SW 1271 (cell line): ENCODE results near the gene FIBCD1.

Experiments used
- DNase-seq, 2 experiments: peaks; one replicate each; lab custom pipeline; 2025; lab: John Stamatoyannopoulos, UW

The FIBCD1 gene

DNA sequence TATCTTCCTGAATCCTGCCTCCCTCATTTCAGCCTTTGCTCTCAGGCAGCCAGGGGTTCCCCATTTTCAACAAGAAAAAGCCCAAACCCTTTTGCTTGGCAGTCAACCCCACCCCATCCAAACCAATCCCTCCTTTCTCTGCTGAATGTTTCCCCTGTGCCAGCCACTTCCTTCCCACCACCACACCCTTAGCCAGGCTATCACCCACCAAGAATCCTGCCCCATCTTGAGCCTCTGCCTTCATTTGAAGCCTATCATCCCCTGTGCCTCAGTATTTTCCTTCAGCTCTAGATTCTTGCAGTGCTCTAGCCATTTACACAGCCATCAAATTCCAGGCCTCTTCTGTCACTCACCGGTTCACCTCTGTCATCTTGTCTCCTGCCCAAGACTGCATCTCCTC is 15.3 kb upstream of the FIBCD1 start:
- DNase-seq = no peak

DNA sequence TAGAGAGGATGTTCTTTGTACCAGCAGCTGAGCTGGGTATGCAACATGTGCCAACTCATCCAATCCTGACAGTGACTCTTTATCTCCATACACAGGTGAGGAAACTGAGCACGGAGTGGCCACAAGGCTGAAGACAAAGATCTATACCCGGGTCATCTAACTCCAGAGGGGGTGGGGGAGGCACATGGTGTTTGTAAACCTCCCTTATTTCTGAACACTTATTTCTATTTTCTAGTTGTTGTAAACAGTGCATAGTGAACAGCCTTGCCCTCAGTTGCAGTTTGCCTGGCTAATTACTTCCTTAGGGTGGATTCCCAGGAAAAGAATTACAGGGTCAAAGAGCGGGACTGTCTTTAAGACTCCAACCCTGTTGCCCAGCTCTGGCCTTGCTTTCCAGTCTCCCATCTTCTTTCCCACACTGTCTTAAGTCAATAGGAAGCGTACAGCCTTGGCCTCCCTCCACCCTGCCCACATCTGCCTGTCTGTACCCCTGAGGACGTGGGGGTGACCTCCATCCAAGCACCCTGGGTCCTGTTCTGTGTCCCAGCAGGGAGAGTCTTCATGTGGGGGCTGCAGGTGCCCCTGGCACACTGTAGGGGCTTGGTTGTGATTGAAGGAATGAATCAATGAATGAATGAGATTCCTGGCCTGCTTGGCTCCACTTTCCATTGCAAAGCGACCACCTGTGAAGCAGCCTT is 13.2 kb upstream of the FIBCD1 start:
- DNase-seq = no peak

DNA sequence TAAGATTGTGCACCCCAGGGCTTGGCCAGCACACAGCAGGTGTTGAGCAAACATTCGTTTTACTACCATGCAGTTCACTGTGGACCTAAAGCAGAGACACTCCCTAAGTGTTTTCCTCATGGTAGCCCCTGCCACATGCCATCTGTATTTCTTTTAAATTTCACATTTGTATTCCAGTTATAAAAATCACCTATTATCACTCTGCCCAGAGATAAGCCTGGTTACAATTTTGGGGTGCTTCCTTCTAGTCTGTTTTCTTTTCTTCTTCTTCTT is 10.9 kb upstream of the FIBCD1 start:
- no peak for DNase-seq

DNA sequence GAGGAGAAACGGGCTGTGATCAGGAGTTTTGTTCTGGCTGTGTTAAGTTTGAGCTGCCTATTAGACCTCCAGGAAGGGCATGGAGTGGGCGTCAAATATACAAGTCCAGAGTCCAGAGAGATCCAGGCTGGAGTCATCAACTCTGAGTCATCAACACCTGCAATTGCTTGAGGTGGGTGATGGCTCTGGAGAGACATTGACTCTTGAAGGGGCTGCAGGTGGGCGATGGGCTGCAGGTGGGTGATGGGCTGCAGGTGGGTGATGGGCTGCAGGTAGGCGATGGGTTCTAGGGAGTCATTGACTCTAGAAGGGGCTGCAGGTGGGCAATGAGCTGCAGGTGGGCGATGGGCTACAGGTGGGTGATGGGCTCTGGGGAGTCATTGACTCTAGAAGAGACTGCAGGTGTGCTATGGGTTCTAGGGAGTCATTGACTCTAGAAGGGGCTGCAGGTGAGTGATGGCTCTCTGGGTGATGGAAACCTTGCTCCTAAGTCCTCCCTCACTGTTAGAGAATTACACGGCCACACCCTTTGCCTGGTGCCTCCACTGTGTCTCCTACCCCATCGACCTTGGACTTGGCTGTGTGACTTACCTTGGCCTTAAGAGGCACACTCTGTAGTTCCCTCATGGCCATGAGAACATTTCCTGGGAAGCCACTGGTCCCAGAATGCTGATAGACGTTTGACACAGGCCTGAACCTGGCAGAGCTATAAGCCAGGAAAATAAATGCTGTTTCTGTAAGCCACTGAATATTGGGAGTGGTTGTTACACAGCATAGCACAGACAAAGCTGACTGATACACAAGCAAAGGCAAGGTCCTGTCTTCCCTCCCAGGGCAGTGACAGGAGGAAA is 10.4 kb upstream of the FIBCD1 start:
- no peak for DNase-seq

DNA sequence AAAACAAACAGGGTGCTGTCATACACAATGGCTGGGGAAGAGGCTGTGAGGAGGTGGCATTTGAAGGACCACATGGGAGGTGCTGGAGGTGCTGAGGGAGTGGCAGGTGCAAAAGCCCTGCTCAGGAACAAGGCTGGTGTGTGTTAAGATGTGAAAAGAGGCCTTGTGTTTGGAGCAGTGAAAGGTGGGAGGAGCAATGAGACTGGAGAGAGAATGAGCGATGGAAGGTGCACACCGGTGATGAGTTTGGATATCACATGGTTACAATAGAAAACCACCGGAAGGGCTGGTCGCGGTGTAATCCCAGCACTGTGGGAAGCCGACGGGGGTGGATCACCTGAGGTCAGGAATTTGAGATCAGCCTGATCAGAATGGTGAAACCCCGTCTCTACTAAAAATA is 9.2 kb upstream of the FIBCD1 start:
- no peak for DNase-seq

DNA sequence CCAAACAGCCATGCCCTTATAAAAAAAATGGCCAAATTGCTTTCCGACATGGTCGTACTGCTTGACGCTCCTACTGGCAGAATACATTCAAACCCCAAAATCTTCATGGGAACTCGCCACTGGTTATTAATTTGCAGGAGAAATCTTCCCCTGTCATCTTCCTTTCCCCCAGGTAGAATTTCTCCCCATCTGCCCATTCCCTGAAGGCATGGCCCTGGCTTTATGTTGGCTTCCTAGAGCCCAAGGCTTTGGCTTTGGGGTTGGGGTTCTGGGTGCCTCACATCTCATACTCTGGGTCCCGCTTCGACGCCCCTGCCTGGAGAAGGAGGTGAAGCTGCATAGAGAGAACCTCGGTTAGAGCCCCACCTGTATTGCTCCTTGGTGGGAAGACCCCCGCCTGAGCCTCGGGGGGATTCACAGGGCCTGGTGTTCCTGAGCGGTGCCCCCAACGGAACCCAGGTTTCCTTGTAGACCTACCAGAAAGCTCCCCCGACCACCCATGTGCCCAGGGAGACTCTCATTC is 8.6 kb upstream of the FIBCD1 start:
- no peak for DNase-seq

DNA sequence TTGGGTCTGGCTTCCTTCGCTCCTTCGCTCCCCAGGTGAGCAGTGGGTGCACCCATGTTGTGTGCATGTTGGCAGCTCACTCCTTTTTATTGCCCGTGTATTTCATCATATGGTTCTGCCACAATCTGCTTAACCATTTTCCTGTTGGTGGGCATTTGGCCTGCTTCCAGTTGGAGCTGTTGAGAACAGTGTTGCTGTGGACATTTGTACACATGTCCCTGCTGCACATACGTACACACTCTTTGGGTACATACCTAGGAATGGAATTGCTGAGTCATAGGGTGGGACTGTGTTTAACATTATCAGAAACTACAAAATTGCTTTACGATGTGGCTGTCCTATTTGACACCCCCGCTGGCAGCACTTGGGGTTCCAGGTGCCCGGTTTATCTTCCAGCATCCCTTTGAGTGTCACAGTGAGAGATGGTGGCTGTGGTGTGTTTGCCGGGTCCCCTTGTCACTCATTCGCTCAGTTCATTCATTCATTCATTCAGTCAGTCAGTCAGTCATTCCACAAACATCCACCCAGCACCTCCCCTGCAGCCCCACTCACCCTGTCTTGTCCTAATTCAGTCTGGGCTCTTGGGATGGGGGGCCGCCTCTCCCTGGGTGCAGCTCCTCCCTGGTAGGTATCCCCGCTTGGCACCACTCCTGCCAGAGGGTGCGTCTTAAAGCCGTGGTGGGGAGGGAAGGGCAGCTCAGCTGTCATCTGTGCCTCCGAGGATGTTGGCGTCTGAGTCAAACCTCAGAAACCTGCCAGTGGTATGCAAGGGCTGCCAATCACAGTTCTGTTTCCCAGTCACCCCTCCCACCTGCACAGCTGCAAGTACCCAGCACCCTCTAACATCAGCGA is 7.9 kb upstream of the FIBCD1 start:
- DNase-seq = no peak

DNA sequence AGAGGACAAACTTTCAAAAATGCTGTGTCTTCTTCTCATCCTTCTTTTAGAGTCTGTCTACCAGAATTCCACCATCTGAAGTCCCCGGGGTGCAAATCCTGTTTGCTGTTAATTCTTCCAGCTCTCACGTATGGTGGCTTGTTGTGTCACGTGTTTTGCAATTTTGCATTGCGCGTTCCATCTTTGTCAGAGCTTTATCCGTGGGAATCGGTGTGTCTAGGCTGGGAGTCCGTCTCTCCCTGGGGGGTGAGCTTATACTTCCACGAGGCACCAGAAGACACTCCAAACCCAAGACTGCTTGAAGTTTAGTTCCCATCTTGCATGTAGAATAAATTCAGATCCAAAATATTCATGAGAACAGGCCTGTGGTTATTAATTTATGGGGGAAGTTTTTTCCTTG is 6.1 kb upstream of the FIBCD1 start:
- no peak for DNase-seq

DNA sequence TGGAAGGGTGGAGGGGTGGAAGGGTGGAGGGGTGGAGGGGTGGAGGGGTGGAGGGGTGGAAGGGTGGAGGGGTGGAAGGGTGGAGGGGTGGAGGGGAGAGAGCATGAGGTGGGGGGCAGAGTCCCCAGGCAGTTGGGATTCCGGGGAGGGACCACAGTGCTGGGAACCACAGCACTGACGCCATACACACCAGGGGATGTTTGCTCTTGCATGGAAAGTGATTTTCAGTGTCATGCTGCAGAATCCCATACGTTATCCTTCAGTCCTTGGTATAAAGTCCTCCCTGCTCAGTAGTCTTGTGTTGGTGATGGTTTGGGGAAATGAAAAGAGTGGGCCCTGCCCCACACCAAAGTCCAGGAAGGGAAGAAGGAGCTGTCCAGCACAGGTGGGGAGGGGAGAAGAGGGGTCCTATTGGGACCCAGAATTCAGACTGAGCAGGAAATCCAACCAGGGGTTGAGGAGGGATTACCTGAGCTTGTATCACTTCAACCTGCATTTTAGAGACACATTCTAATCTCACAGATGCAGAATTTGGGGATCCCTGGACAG is 5.5 kb upstream of the FIBCD1 start:
- no peak for DNase-seq

DNA sequence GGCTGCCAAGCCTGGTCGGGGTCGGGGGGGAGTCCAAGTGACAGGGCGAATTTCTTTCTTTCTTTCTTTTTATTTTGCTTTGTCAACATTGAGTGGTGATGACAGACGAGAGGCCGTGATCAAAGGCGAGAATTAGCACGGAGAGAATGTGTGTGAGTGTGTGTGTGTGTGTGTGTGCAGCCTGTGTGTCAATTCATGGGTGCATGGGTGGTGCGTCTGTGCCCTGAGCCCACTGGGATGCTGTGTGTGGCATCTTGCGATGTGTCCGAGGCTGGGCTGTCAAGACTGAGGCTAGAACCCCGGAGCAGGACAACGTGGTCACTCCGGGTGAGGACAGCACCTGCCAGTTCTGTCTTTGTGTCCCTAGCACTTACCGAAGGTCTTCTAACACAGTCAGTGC is 4.7 kb upstream of the FIBCD1 start:
- no peak for DNase-seq

DNA sequence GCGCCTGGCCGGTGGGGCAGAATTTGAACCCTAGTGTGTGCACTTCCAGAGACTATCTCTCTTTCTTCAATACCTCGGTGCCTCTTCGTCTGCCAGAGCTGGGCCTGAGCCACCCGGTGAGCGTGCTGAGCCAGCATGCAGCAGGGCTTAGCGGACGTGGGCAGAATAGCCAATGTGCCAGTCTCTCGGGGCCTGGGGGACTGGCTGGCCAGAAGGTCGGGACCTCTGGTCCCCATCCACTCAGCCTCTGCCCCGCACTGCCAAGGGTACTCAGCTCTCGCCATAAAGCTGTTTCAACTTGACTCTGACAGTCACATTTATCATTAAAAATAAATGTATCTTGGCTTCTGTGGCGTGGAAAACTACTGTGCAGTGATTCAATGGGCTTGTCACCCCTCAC is 4.2 kb upstream of the FIBCD1 start:
- no peak for DNase-seq

DNA sequence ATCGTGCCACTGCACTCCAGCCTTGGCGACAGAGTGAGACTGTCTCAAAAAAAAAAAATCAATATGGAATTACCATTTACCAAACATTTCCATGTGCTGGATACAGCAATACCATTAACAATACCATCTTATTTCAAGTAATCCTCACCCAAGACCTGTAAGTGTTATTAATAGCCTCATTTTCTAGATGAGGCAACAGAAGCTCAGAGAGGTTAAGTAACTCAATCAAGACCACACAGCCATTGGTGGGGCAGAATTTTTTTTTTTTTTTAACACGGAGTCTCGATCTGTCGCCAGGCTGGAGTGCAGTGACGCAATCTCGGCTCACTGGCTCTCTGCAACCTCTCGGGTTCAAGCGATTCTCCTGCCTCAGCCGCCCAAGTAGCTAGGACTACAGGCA is 3.6 kb upstream of the FIBCD1 start:
- no peak for DNase-seq

DNA sequence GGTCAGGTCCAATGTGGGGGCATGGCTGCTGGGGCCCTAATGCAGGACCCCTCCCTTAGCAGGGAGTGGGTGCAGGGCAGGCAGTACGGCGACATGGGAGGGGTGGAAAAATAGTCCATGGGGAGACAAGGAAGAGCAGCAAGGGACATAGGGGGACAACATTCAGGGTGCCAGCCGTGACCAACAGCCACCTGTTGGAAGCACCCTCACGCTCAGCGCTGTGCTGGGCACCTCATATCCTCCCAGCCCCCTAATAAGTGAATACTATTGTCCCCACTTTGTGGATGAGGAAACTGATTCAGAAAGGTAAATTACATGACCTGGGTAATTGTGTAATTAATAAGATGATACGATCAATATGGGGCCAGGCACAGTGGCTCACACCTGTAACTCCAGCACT is 3.0 kb upstream of the FIBCD1 start:
- DNase-seq = no peak

DNA sequence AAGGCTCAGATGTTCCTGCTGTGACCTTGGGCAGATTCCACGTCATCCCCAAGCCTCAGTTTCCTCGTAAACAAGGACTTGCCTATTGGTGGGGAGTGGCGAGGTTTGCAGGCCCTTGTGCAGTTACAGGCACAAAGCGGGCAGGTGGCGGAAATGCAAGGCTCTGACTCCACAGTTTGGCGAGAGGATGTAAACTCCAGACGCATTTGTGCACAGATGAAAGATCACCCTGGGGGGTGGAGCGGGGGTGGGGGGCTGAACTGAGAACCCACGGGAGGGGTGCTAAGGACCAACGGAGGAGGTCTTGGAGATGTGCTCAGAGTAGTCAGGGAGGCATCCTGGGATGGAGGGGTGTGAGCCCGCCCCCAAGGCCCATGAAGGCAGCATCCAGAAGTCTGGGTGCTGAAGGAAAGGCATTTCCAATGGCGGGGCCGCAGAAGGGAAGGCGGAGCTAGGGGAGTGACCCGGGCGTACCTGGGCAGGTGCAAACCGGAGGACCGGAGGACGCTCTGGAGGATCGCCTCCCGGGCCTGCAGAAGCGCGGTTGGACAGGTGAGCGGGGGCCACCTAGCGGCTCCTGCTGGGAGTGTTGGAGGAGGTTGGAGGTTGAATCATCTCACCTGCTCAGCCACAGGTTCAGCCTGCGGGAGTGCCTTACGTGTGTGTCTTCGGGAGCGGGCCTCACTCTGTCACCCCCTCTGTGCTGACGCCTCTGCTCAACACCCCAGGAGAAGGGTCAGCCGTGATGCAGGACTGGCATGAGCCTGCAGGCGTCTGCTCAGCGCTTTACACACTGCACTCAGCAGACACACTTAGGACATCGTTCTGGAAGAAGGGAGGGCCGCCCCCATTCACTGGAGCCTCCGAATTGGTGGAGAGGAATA is 1.9 kb upstream of the FIBCD1 start:
- DNase-seq = peak in 1 of 2 experiments; percentile 52

DNA sequence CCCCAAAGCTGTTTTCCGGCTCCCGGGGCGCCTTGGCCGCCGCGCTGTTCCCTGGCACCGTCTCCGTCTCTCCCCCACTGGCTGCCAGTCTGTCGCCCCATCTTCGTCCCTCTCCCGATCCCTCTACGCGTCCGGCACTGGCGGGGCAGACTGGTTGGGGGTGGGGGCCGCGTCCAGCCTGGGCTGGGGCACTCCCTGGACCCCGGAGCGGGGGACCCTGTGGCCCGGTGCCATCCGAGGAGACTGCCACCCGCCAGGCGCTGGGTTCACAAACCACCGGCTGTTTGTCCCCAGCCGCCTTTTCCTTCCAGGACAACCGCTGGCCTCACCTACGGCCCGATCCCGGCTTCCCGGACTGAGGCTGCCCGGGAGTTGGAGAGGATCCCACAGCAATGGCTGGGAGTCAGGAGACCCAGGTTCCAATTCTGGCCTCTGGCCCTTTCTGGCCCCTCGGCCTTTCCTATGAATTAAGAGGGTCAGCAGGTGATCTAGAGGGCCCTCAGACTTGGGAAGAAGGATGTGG is 1.0 kb upstream of the FIBCD1 start:
- DNase-seq = no peak

DNA sequence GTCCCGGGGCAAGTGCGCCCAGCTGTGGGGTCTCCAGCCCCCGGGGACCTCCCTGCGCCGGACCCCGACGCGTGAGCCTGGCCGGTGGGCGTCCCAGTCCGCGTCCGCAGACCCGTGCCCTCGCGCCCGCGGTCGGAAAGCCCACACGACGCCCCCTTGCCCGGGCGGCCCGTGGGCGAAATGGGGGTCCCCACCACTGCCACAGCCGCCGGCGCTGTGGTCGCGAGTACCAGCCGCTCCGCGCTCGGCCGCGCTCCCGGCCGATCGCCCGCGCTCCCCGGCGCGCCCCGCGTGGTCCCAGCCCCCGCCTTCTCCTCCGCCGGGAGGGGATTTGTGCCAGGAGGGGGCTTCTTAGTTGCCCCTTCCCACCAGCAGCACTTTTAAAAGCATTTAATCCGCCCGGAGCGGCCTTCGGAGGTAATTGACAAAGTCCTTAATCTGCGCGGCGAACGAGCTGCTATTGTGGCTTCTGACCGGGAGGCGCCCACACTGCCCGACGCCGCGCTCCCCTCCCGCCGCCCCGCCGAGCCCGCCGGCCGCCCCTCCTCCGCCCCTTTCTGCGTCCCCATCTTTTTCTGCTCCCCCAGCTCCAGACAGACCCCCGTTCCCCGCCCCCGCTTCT is 469 bp upstream of the FIBCD1 start:
- no peak for DNase-seq

DNA sequence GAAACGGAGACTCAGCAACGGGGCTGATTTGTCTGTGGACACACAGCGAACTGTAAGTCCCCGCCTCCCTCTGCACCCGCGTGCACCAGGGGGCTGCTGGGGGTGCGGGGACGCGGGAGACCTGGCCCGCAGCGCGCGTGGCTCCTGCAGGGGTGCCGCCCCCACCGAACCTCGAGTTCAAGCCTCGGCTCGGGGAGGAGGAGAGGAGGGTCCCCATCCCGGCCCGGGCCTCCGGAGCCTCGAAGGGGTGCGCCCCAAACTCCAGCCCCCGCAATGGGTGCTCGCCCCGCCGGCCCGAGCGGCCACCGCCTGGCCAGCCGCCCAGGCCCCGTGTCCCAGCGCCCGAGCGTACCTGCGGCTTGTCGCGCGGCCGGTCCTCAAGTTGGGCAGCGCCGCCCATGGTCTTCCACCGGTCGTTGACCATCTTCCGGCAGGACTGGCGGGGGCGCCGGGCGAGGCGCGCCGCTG is 829 bp downstream of the FIBCD1 start:
- DNase-seq = no peak

DNA sequence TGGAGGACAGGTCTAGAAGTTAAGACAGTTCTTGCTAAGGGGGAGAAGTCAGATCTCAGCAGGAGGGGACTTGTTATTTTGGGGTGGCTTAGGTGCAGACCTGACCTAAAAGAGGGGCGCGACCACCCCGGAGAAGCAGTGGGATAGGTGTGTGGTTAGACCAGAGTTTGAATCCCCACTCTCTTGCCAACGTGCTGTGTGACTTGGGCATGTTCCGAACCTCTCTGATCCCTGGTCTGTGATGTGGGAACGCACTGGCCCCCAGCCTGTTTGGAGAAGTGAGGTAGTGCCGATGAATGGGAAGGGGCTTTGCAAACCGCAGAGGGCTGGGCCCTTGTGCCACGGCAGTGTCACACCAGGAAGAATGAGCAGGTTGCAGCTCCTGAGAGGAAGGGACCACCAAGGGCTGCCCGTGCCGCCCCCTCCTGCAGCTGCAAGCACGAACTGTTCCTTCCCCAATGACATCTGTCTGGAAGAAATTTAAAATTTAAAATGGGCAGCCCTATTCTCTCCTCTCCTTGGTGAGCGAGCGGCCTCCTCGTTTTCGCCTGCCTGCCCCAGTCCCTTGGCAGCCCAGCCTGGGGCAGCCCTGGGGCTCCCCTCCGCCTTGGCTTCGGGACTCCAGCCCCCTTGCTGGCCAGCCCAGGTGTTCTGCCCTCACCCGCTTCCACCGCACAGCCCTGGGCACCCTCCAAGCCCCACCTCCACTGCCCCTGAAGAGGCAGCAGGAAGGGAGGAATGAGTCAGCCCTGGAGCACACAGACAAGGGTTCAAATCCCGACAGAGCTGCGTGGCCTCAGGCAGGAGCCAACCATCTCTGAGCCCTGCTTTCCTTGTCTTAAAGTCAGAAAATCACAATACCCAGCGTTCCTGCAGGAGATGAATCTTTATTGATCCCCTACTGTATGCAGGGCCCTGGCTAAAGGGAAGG is 1.6 kb downstream of the FIBCD1 start:
- no peak for DNase-seq
